HCT116 (cell line): ENCODE data around the gene SKIC8. TPM values are rescaled to one million over a fixed set of nuclear protein-coding genes. Genes with fewer than 3 reads are reported as not detected.
A peak's percentile ranks its signal among the peaks of the same experiment; 100 is the strongest.

Experiments used
- ATAC-seq: fragments of 200-7000 bp; cut with Tn5 transposase; 2 replicates; pipeline ENCODE4 v1.9.1; 2020; ENCODE audit warnings: mild to moderate bottlenecking, moderate library complexity
- BruUV-seq: library from RNA; stranded (reverse); fragments of 400-500 nt; replicated peaks from 2 replicates; lab custom pipeline; 2021; lab: Mats Ljungman, UMichigan
- CTCF ChIA-PET: fragments of 300-600 bp; sonication (Branson Sonifier 250); formaldehyde crosslinking; loops from one replicate; lab custom pipeline; 2021; ENCODE audit warnings: antibody characterized with exemption; lab: Charles Lee
- POLR2A ChIA-PET: fragments of 300-600, 350-600 bp; sonication (Branson Sonifier 250); formaldehyde crosslinking; loops from one replicate; lab custom pipeline; 2021; ENCODE audit warnings: antibody characterized with exemption; lab: Charles Lee
- RAD21 ChIA-PET, 2 experiments: fragments of 300-600 bp; sonication (Branson Sonifier 250); formaldehyde crosslinking; loops; one replicate each; lab custom pipeline; 2023; ENCODE audit warnings: low total read pairs in 2 of 2; ENCODE audit not compliant: uncharacterized antibody in 2 of 2, unreplicated experiment in 2 of 2, low non-redundant PET in 1 of 2; lab: Charles Lee
- DNase-seq: peaks from one replicate; pipeline ENCODE4 v3.0.0-alpha.2; 2010; ENCODE audit warnings: low read depth, low spot score
- H2AFZ ChIP-seq: fragments of 200-600 bp; shearing (Covaris generic), sonication (generic); 2 replicates; pipeline ENCODE4 v1.6.1; 2017; ENCODE audit warnings: low read depth, mixed run types, mixed read lengths, antibody characterized with exemption, low read length; ENCODE audit not compliant: poor library complexity, severe bottlenecking
- H3K27ac ChIP-seq: 2 replicates; pipeline ENCODE4 v1.5.1; 2012; ENCODE audit warnings: low read depth, low read length
- H3K27me3 ChIP-seq: fragments of 200-600 bp; sonication (generic); 2 replicates; pipeline ENCODE4 v1.6.1; 2016; ENCODE audit warnings: mixed run types, low read length, mixed read lengths; ENCODE audit not compliant: insufficient read depth
- H3K36me3 ChIP-seq, 2 experiments: fragments of 200-500 bp in 1 of 2; fragments of 200-600 bp in 1 of 2; sonication (Bioruptor generic) in 1 of 2; sonication (generic) in 1 of 2; 2 replicates each; pipeline versions ENCODE4 v1.5.1 to v1.6.1; 2014 to 2016; ENCODE audit warnings: low read length in 2 of 2, inconsistent platforms in 1 of 2, mixed read lengths in 1 of 2, mixed run types in 1 of 2; ENCODE audit not compliant: insufficient read depth in 2 of 2, control insufficient read depth in 1 of 2
- H3K4me1 ChIP-seq, 2 experiments: fragments of 200-600 bp in 1 of 2; sonication (generic) in 1 of 2; 2 replicates each; pipeline versions ENCODE4 v1.5.1 to v1.6.1; 2012 to 2017; ENCODE audit warnings: low read length in 2 of 2, inconsistent platforms in 1 of 2, mild to moderate bottlenecking in 1 of 2, mixed read lengths in 1 of 2, mixed run types in 1 of 2, moderate library complexity in 1 of 2; ENCODE audit not compliant: insufficient read depth in 2 of 2, control insufficient read depth in 1 of 2
- H3K4me2 ChIP-seq: fragments of 200-600 bp; sonication (generic); 2 replicates; pipeline ENCODE4 v1.6.1; 2017; ENCODE audit warnings: mixed run types, low read length, mixed read lengths
- H3K4me3 ChIP-seq, 2 experiments: fragments of 200-600 bp in 1 of 2; sonication (generic) in 1 of 2; replicated peaks in 1 of 2; 2 replicates each; pipeline ENCODE4 v1.5.1; 2011 to 2016; ENCODE audit warnings: low read length in 2 of 2, control low read depth in 1 of 2, low read depth in 1 of 2, mild to moderate bottlenecking in 1 of 2, mixed read lengths in 1 of 2, mixed run types in 1 of 2
- H3K79me2 ChIP-seq: fragments of 200-600 bp; sonication (generic); 2 replicates; pipeline ENCODE4 v1.6.1; 2017; ENCODE audit warnings: mild to moderate bottlenecking, mixed run types, low read length, moderate library complexity, mixed read lengths; ENCODE audit not compliant: insufficient read depth
- H3K9ac ChIP-seq: fragments of 200-600 bp; sonication (generic); 2 replicates; pipeline ENCODE4 v1.6.1; 2016; ENCODE audit warnings: low read length, mixed read lengths
- H3K9me2 ChIP-seq: fragments of 200-600 bp; sonication (generic), shearing (Covaris generic); 2 replicates; pipeline ENCODE4 v1.6.1; 2017; ENCODE audit warnings: mixed run types, mild to moderate bottlenecking, moderate library complexity; ENCODE audit not compliant: insufficient read depth
- H3K9me3 ChIP-seq, 2 experiments: fragments of 200-500 bp in 1 of 2; fragments of 200-600 bp in 1 of 2; sonication (Bioruptor generic) in 1 of 2; sonication (generic) in 1 of 2; 2 replicates each; pipeline ENCODE4 v1.6.1; 2014 to 2017; ENCODE audit warnings: low read length in 2 of 2, mixed read lengths in 2 of 2, inconsistent platforms in 1 of 2, low read depth in 1 of 2, mild to moderate bottlenecking in 1 of 2, mixed run types in 1 of 2, moderate library complexity in 1 of 2; ENCODE audit not compliant: control insufficient read depth in 1 of 2, insufficient read depth in 1 of 2
- H4K20me1 ChIP-seq: fragments of 200-600 bp; sonication (generic), shearing (Covaris generic); 2 replicates; pipeline ENCODE4 v1.6.1; 2017; ENCODE audit warnings: mixed run types, mild to moderate bottlenecking, moderate library complexity; ENCODE audit not compliant: insufficient read depth
- CEBPB ChIP-seq: IDR thresholded peaks from 2 replicates; pipeline ENCODE4 v1.6.1; 2012; ENCODE audit warnings: low read depth
- EZH2 ChIP-seq: fragments of 200-600 bp; sonication (generic); IDR thresholded peaks from 2 replicates; pipeline ENCODE4 v1.6.1; 2017; ENCODE audit warnings: antibody characterized with exemption, mixed run types
- POLR2A ChIP-seq: IDR thresholded peaks from 2 replicates; pipeline ENCODE4 v1.7.0; 2011; ENCODE audit warnings: borderline replicate concordance; ENCODE audit not compliant: insufficient read depth, insufficient read length; ENCODE audit errors: extremely low read depth
- SRF ChIP-seq: IDR thresholded peaks from 2 replicates; pipeline ENCODE4 v1.6.1; 2012; ENCODE audit warnings: low read depth
- ZNF274 ChIP-seq: fragments of 200-500 bp; sonication (Bioruptor generic); IDR thresholded peaks from 2 replicates; pipeline ENCODE4 v1.6.1; 2014; ENCODE audit warnings: mild to moderate bottlenecking, low read depth, low read length, inconsistent platforms
- intact Hi-C: fragments of 100-400 bp; cut with micrococcal nuclease; formaldehyde crosslinking; loops from 2 replicates; pipeline ENCODE4 v1.10.0; 2022
- total RNA-seq: library from RNA; stranded (reverse); gene quantifications from one replicate; pipeline ENCODE4 v1.2.1, GENCODE V29; 2021; ENCODE audit not compliant: unreplicated experiment
- TF ChIP-seq, protein P1 (sequence below), 3 experiments: fragments of 200-600 bp in 1 of 3; sonication (generic) in 1 of 3; IDR thresholded peaks in 2 of 3; conservative IDR thresholded peaks in 1 of 3; 2 replicates each; pipeline ENCODE4 v1.5.1; 2012 to 2017; ENCODE audit warnings: low read depth in 2 of 3, low read length in 2 of 3, antibody characterized with exemption in 1 of 3, borderline replicate concordance in 1 of 3, control low read depth in 1 of 3, mild to moderate bottlenecking in 1 of 3, mixed read lengths in 1 of 3, mixed run types in 1 of 3, moderate library complexity in 1 of 3; ENCODE audit not compliant: insufficient read depth in 1 of 3
- TF ChIP-seq, protein P2 (sequence below): IDR thresholded peaks from 2 replicates; pipeline ENCODE4 v1.6.1; 2011; ENCODE audit warnings: mild to moderate bottlenecking, low read length, moderate library complexity; ENCODE audit not compliant: insufficient replicate concordance; ENCODE audit errors: extremely low read depth

The SKIC8 gene
- total RNA-seq, 1 experiment from 2014 or later = 57.1 TPM

DNA sequence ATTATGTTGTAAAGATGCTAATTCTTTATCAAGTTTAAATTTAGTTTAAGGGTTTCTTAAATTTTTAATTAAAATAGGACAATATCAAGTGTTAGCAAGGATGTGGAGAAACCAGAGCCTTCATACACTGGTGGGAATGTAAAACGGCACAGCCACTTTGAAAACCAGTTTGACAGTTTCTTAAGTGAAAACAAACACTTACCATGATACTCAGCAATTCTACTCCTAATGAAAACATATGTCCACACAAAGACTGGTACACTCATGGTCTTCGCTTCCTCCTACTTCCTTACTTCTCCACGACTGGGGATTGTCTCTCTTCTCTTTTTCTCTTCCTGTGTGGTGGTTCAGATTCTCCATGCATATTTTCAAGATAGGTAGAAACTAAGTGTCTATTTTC lies 9.2 kb downstream of the SKIC8 start:
- ChIA-PET RAD21 (no interaction called here), POLR2A (interaction anchor here (1.2 kb wide), 1 partner anchor 9 kb away, joined by 7 read pairs; the partner anchor contains the start of gene SKIC8)

DNA sequence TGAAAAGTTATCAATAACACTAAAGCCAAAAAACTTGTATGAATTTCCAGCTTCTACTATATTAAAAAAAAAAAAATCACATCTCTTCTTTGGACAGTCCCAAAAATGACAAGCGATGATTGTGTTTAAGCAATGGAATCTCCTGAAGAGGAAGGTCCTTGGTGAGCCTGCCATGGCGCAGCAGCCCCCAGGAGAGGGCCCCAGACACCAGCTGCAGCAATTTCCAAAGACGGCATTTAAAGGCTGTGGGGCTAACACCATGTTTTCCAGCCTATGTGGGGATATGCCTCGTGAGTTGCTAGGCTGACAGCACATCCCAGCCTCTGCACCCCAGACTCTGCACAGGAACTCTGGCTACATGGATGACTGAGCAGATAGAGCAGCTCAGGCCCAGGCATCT lies 14.7 kb downstream of the SKIC8 start:
- no peak overlapping the region for H3K4me2 ChIP-seq
- H2AFZ ChIP-seq = no peak overlapping the region
- H3K27me3 ChIP-seq = no peaks in the 10 kb centered on the region
- ChIA-PET POLR2A (no interaction called here), RAD21 (no interaction called here), CTCF (interaction anchor here (1.0 kb wide), 1 partner anchor 15 kb away, joined by 3 read pairs; the partner anchor contains the start of gene SKIC8)
- H3K9me3 ChIP-seq = no peaks in the 10 kb centered on the region
- no peaks in the 10 kb centered on the region for H3K4me1 ChIP-seq
- H4K20me1 ChIP-seq = no peaks in the 10 kb centered on the region
- H3K79me2 ChIP-seq = peaks cover under 1% of the 10 kb centered on the region; the same call in 1 of the 2 replicates
- DNase-seq (no peak), ATAC-seq (no peak)
- no peak overlapping the region for H3K27ac ChIP-seq
- intact Hi-C loops = no loop called here
- H3K36me3 ChIP-seq = peaks cover 38 to 56% of the 10 kb centered on the region in 2 experiments; a peak in 3 of 4 replicates
- no peak overlapping the region for H3K9ac ChIP-seq
- no TSS peak for BruUV-seq
- no peak overlapping the region for H3K4me3 ChIP-seq
- no peaks in the 10 kb centered on the region for H3K9me2 ChIP-seq
- TF ChIP-seq, protein P1, sequence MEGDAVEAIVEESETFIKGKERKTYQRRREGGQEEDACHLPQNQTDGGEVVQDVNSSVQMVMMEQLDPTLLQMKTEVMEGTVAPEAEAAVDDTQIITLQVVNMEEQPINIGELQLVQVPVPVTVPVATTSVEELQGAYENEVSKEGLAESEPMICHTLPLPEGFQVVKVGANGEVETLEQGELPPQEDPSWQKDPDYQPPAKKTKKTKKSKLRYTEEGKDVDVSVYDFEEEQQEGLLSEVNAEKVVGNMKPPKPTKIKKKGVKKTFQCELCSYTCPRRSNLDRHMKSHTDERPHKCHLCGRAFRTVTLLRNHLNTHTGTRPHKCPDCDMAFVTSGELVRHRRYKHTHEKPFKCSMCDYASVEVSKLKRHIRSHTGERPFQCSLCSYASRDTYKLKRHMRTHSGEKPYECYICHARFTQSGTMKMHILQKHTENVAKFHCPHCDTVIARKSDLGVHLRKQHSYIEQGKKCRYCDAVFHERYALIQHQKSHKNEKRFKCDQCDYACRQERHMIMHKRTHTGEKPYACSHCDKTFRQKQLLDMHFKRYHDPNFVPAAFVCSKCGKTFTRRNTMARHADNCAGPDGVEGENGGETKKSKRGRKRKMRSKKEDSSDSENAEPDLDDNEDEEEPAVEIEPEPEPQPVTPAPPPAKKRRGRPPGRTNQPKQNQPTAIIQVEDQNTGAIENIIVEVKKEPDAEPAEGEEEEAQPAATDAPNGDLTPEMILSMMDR (IDR thresholded peaks at IDR 0.05 in 2 of 3, conservative IDR thresholded peaks at IDR 0.05 in 1 of 3; ENCODE audit: borderline replicate concordance in 1 of 3, insufficient read depth in 1 of 3, low read depth in 2 of 3, low read length in 2 of 3) = peak in 1 of 3 experiments; percentile 28; a peak in 1 of 6 replicates
- TF ChIP-seq, protein P2, sequence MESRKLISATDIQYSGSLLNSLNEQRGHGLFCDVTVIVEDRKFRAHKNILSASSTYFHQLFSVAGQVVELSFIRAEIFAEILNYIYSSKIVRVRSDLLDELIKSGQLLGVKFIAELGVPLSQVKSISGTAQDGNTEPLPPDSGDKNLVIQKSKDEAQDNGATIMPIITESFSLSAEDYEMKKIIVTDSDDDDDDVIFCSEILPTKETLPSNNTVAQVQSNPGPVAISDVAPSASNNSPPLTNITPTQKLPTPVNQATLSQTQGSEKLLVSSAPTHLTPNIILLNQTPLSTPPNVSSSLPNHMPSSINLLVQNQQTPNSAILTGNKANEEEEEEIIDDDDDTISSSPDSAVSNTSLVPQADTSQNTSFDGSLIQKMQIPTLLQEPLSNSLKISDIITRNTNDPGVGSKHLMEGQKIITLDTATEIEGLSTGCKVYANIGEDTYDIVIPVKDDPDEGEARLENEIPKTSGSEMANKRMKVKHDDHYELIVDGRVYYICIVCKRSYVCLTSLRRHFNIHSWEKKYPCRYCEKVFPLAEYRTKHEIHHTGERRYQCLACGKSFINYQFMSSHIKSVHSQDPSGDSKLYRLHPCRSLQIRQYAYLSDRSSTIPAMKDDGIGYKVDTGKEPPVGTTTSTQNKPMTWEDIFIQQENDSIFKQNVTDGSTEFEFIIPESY = no peak
- TF ChIP-seq POLR2A (no peak), ZNF274 (no peak)

More for the DNA sequence above, 9.2 kb downstream of the SKIC8 start:
- no peak overlapping the region for H3K9ac ChIP-seq
- H3K9me3 ChIP-seq = no peaks in the 10 kb centered on the region
- CTCF ChIA-PET = no interaction called here
- H3K4me3 ChIP-seq = no peak overlapping the region
- intact Hi-C loops = no loop called here
- no peak overlapping the region for H2AFZ ChIP-seq
- H3K9me2 ChIP-seq = no peaks in the 10 kb centered on the region
- H3K79me2 ChIP-seq = peaks cover 5% of the 10 kb centered on the region; the same call in 1 of the 2 replicates
- BruUV-seq = no TSS peak
- DNase-seq = no peak
- peaks cover 15 to 18% of the 10 kb centered on the region in 2 experiments; a peak in 3 of 4 replicates for H3K36me3 ChIP-seq
- no peak overlapping the region for H3K4me2 ChIP-seq
- no peaks in the 10 kb centered on the region for H4K20me1 ChIP-seq
- no peak for ATAC-seq
- TF ChIP-seq POLR2A = no peak
- TF ChIP-seq SRF = no peak
- TF ChIP-seq, protein P2 = no peak
- TF ChIP-seq CEBPB = no peak
- TF ChIP-seq EZH2 = no peak
- TF ChIP-seq, all 23 proteins: peak for 0
- no peak overlapping the region for H3K27ac ChIP-seq
- no peaks in the 10 kb centered on the region for H3K27me3 ChIP-seq
- H3K4me1 ChIP-seq = no peaks in the 10 kb centered on the region
